OCI-LY7 (cell line): ENCODE data around the gene OLFM3. TPM values are rescaled to one million over a fixed set of nuclear protein-coding genes. Genes with fewer than 3 reads are reported as not detected.

Experiments
- BruUV-seq: library from RNA; stranded (reverse); fragments of 400-500 nt; replicated peaks from 2 replicates; lab custom pipeline; 2021; lab: Mats Ljungman, UMichigan
- CTCF ChIA-PET: fragments of 300-600 bp; sonication (Branson Sonifier 250); formaldehyde crosslinking; loops from one replicate; lab custom pipeline; 2022; ENCODE audit warnings: antibody characterized with exemption; ENCODE audit not compliant: unreplicated experiment; lab: Charles Lee
- POLR2A ChIA-PET: fragments of 300-600 bp; sonication (Branson Sonifier 250); formaldehyde crosslinking; loops from one replicate; lab custom pipeline; 2022; ENCODE audit warnings: antibody characterized with exemption; lab: Charles Lee
- DNase-seq: peaks from one replicate; pipeline ENCODE4 v3.0.0-alpha.2; 2015; ENCODE audit warnings: low spot score
- H2AFZ ChIP-seq: fragments of 200-600 bp; sonication (generic), shearing (Covaris generic); 2 replicates; pipeline ENCODE4 v1.6.1; 2014; ENCODE audit warnings: mild to moderate bottlenecking, antibody characterized with exemption, low read length, moderate library complexity
- H3K27ac ChIP-seq: fragments of 200-600 bp; sonication (generic); 2 replicates; pipeline ENCODE4 v1.5.1; 2014; ENCODE audit warnings: mixed run types, low read depth, mild to moderate bottlenecking, moderate library complexity, low read length, inconsistent platforms; ENCODE audit not compliant: poor library complexity, severe bottlenecking
- H3K36me3 ChIP-seq: fragments of 200-600 bp; sonication (generic); 2 replicates; pipeline ENCODE4 v1.6.1; 2014; ENCODE audit warnings: mild to moderate bottlenecking, antibody characterized with exemption, low read length, moderate library complexity, mixed read lengths; ENCODE audit not compliant: insufficient read depth
- H3K4me1 ChIP-seq: fragments of 200-600 bp; sonication (generic); 2 replicates; pipeline ENCODE4 v1.5.1; 2014; ENCODE audit warnings: mild to moderate bottlenecking, low read length; ENCODE audit not compliant: insufficient read depth, poor library complexity, severe bottlenecking
- H3K4me2 ChIP-seq: fragments of 200-600 bp; sonication (generic); 2 replicates; pipeline ENCODE4 v1.6.1; 2014; ENCODE audit warnings: mild to moderate bottlenecking, low read length
- H3K4me3 ChIP-seq: fragments of 200-600 bp; sonication (generic); 2 replicates; pipeline ENCODE4 v1.5.1; 2014; ENCODE audit warnings: mild to moderate bottlenecking, low read depth, low read length; ENCODE audit not compliant: poor library complexity, severe bottlenecking
- H3K79me2 ChIP-seq: fragments of 200-600 bp; sonication (generic); 2 replicates; pipeline ENCODE4 v1.6.1; 2016; ENCODE audit warnings: low read depth, mild to moderate bottlenecking, low read length, moderate library complexity, mixed read lengths; ENCODE audit not compliant: insufficient read depth
- H3K9me2 ChIP-seq: fragments of 200-600 bp; sonication (generic); 2 replicates; pipeline ENCODE4 v1.6.1; 2016; ENCODE audit warnings: mild to moderate bottlenecking, low read length, mixed read lengths; ENCODE audit not compliant: insufficient read depth
- H3K9me3 ChIP-seq: fragments of 200-600 bp; sonication (generic); 2 replicates; pipeline ENCODE4 v1.6.1; 2014; ENCODE audit warnings: mild to moderate bottlenecking, mixed run types, low read length, mixed read lengths
- H4K20me1 ChIP-seq: fragments of 200-600 bp; sonication (generic); 2 replicates; pipeline ENCODE4 v1.6.1; 2014; ENCODE audit warnings: mild to moderate bottlenecking, antibody characterized with exemption, low read length, moderate library complexity, mixed read lengths; ENCODE audit not compliant: insufficient read depth
- EZH2phosphoT487 ChIP-seq: fragments of 200-600 bp; sonication (generic); IDR thresholded peaks from 2 replicates; pipeline ENCODE4 v1.6.1; 2018; ENCODE audit warnings: low read depth, borderline replicate concordance, mild to moderate bottlenecking, mixed run types, antibody characterized with exemption, low read length, moderate library complexity, mixed read lengths
- intact Hi-C: fragments of 100-400 bp; cut with micrococcal nuclease; formaldehyde crosslinking; loops from one replicate; pipeline ENCODE4 v1.10.0; 2022; ENCODE audit not compliant: unreplicated experiment
- total RNA-seq, 2 experiments: library from RNA; depleted of rRNA in 1 of 2; stranded (reverse); fragments of >200 nt in 1 of 2; shearing (Covaris generic) in 1 of 2; gene quantifications; 2 replicates each; pipeline ENCODE4 v1.2.3, GENCODE V29; 2014 to 2022
- TF ChIP-seq, protein P1 (sequence below): fragments of 200-600 bp; sonication (generic); conservative IDR thresholded peaks from 2 replicates; pipeline ENCODE4 v1.5.1; 2014; ENCODE audit warnings: mild to moderate bottlenecking, antibody characterized with exemption, low read length, moderate library complexity, mixed read lengths

The OLFM3 gene
- total RNA-seq, 2 experiments from 2014 or later = not detected

DNA sequence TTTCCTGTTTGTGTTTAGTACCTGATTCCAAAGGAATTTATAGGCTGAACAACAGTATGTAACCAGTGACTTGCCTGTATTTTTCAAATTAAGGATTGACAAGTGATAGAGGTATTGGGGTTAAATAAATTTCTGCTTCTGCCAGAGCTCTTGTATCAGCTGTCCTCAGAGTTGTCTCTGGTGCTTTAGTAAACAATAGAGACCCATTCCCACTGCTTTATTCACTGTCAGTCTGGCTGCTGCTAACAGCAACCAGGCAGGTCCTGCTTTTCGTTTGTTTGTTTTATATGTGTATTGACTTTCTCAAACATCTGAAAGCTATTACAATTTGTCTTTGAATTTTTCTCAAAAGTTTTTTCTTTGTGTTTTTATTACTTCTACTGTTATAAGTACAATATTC is 76.1 kb downstream of the OLFM3 start:
- POLR2A ChIA-PET = interaction anchor here (0.6 kb wide), 1 partner anchor 1218 kb away, joined by 3 read pairs; no protein-coding TSS in a partner anchor
- Histone ChIP-seq H4K20me1 (no peaks in the 10 kb centered on the region), H3K9me2 (no peaks in the 10 kb centered on the region), H3K4me1 (no peaks in the 10 kb centered on the region), H3K4me2 (no peak overlapping the region), H3K36me3 (no peaks in the 10 kb centered on the region), H3K27ac (no peak overlapping the region), H3K79me2 (no peaks in the 10 kb centered on the region), H3K9me3 (no peaks in the 10 kb centered on the region), H3K4me3 (no peak overlapping the region), H2AFZ (no peak overlapping the region)
- intact Hi-C loops = no loop called here
- no TSS peak for BruUV-seq
- no peak for TF ChIP-seq EZH2phosphoT487
- TF ChIP-seq, protein P1, sequence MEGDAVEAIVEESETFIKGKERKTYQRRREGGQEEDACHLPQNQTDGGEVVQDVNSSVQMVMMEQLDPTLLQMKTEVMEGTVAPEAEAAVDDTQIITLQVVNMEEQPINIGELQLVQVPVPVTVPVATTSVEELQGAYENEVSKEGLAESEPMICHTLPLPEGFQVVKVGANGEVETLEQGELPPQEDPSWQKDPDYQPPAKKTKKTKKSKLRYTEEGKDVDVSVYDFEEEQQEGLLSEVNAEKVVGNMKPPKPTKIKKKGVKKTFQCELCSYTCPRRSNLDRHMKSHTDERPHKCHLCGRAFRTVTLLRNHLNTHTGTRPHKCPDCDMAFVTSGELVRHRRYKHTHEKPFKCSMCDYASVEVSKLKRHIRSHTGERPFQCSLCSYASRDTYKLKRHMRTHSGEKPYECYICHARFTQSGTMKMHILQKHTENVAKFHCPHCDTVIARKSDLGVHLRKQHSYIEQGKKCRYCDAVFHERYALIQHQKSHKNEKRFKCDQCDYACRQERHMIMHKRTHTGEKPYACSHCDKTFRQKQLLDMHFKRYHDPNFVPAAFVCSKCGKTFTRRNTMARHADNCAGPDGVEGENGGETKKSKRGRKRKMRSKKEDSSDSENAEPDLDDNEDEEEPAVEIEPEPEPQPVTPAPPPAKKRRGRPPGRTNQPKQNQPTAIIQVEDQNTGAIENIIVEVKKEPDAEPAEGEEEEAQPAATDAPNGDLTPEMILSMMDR = no peak
- CTCF ChIA-PET = no interaction called here
- DNase-seq = no peak

DNA sequence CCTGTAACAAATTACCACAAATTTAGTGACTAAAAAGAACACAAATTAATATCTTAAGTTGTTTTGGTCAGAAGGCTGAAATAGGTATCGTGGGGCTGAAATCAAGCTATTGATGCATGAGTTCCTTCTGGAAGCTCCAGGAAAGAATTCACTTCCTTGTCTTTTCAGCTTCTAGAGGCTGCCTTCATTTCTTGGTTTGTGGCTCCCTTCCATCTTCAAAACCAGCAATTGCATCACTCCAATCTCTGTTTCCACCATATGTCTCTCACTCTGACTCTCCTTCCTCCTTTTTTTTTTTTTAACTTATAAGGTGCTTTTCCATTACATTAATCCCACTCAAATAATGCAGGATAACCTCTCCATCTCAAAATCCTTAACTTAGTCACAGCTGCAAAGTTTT is 78.4 kb downstream of the OLFM3 start:
- no peak for TF ChIP-seq EZH2phosphoT487
- TF ChIP-seq, protein P1 = no peak
- Histone ChIP-seq H4K20me1 (no peaks in the 10 kb centered on the region), H3K36me3 (no peaks in the 10 kb centered on the region), H3K4me2 (no peak overlapping the region), H3K79me2 (no peaks in the 10 kb centered on the region), H3K4me1 (no peaks in the 10 kb centered on the region), H3K4me3 (no peak overlapping the region), H3K27ac (no peak overlapping the region), H2AFZ (no peak overlapping the region), H3K9me2 (no peaks in the 10 kb centered on the region), H3K9me3 (no peaks in the 10 kb centered on the region)
- BruUV-seq = no TSS peak
- intact Hi-C loops = no loop called here
- CTCF ChIA-PET = no interaction called here
- POLR2A ChIA-PET = no interaction called here
- DNase-seq = no peak

DNA sequence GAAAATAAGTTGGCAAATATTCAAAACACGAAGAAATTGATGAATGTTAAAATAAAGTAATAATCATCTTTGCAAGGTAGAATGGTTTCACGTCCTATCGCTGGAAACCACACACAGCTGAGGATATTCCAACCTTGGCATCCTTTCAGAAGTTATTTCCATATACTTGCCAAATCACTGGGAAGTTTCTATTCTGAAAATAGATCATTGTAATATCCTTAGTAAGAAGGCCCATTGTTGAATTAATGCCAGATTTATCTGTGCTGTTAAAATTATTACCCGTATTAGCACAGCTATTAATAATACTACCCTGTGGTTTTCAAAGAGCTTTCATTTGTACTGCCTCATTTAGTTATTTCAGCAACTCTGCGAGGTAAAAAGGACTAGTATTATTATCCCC is 81.1 kb downstream of the OLFM3 start:
- ChIA-PET CTCF (no interaction called here), POLR2A (interaction anchor here (0.6 to 1.3 kb wide), 2 partner anchors 9 to 219 kb away, joined by 3 to 12 read pairs; no protein-coding TSS in a partner anchor)
- intact Hi-C loops = no loop called here
- Histone ChIP-seq H3K4me1 (no peaks in the 10 kb centered on the region), H3K9me3 (no peaks in the 10 kb centered on the region), H2AFZ (no peak overlapping the region), H3K4me3 (no peak overlapping the region), H3K4me2 (no peak overlapping the region), H3K9me2 (no peaks in the 10 kb centered on the region), H3K79me2 (no peaks in the 10 kb centered on the region), H3K36me3 (no peaks in the 10 kb centered on the region), H4K20me1 (no peaks in the 10 kb centered on the region), H3K27ac (no peak overlapping the region)
- DNase-seq = no peak
- BruUV-seq = no TSS peak
- TF ChIP-seq, protein P1 = no peak
- TF ChIP-seq EZH2phosphoT487 = no peak
